Uterus (tissue), 2 donors: ENCODE results near the gene AGPS.

Source experiments
- POLR2A ChIP-seq, 2 donors: fragments of 450-650 bp; IDR thresholded peaks; one replicate each; pipeline ENCODE4 v1.6.1; 2016; ENCODE audit warnings: antibody characterized with exemption in 2 of 2, mild to moderate bottlenecking in 1 of 2, moderate library complexity in 1 of 2
- TF ChIP-seq, protein P1 (sequence below), 4 experiments: fragments of 200-600 bp in 2 of 4; fragments of 450-650 bp in 2 of 4; sonication (generic) in 2 of 4; IDR thresholded peaks; one replicate each; pipeline ENCODE4 v1.5.1; 2016 to 2019; ENCODE audit warnings: antibody characterized with exemption in 4 of 4, mild to moderate bottlenecking in 2 of 4, moderate library complexity in 1 of 4

- TF ChIP-seq, protein P1, sequence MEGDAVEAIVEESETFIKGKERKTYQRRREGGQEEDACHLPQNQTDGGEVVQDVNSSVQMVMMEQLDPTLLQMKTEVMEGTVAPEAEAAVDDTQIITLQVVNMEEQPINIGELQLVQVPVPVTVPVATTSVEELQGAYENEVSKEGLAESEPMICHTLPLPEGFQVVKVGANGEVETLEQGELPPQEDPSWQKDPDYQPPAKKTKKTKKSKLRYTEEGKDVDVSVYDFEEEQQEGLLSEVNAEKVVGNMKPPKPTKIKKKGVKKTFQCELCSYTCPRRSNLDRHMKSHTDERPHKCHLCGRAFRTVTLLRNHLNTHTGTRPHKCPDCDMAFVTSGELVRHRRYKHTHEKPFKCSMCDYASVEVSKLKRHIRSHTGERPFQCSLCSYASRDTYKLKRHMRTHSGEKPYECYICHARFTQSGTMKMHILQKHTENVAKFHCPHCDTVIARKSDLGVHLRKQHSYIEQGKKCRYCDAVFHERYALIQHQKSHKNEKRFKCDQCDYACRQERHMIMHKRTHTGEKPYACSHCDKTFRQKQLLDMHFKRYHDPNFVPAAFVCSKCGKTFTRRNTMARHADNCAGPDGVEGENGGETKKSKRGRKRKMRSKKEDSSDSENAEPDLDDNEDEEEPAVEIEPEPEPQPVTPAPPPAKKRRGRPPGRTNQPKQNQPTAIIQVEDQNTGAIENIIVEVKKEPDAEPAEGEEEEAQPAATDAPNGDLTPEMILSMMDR (IDR thresholded peaks at IDR 0.05) = no peak
- TF ChIP-seq POLR2A (IDR thresholded peaks at IDR 0.05) = no peak
Observed at GRCh38 chr2:177519534-177520115, 127.1 kb downstream of the AGPS start.
